K562 treated with DMSO at 1 percent for 24 hours (cell line): ENCODE results near the gene TBC1D2. TPM values are rescaled to one million over a fixed set of nuclear protein-coding genes. Genes with fewer than 3 reads are reported as not detected.

ENCODE experiments used
- total RNA-seq: library from RNA; unstranded; fragments of 300-600 nt; gene quantifications from 2 replicates; pipeline ENCODE4 v1.2.3, GENCODE V29; 2022; ENCODE audit warnings: low read depth; ENCODE audit not compliant: insufficient read depth

The TBC1D2 gene
- 12.4 and 12.9 TPM in 2 replicates for total RNA-seq

GRCh38 chr9:98255578-98256296 lies at the start of gene TBC1D2:
TBC1D2 (minus strand) TSS chr9:98255649; CDS start chr9:98255541, 108 bp downstream.

GRCh38 chr9:98192503-98193335 lies 62.7 kb downstream of the TBC1D2 start, which contains the start of gene CORO2A:
CORO2A (minus strand) TSS chr9:98192637; CDS start chr9:98157660, 34,977 bp downstream.

Other genes starting within 250 kb of the TBC1D2 start
- gene NANS, start 198.9 kb downstream of the TBC1D2 start, total RNA-seq = 355 and 370 TPM in 2 replicates
- gene TRIM14, start 136.4 kb downstream of the TBC1D2 start, total RNA-seq = 15.9 and 17.5 TPM in 2 replicates
- gene CORO2A, start 63.0 kb downstream of the TBC1D2 start, total RNA-seq = 12.4 and 12.9 TPM in 2 replicates